Subcutaneous adipose tissue (tissue), 4 donors: Measurements from ENCODE around the gene SPRN. TPM values are rescaled to one million over a fixed set of nuclear protein-coding genes. Genes with fewer than 3 reads are reported as not detected.

Experiments used
- CTCF ChIP-seq: fragments of 450-650 bp; IDR thresholded peaks from one replicate; pipeline ENCODE4 v1.5.1; 2016; ENCODE audit warnings: low read depth, mild to moderate bottlenecking, control low read depth, antibody characterized with exemption, moderate library complexity
- total RNA-seq, 4 donors: library from RNA; depleted of rRNA; stranded (reverse); fragments of >200 nt; gene quantifications; one replicate each; pipeline ENCODE4 v1.1.0, GENCODE V29; 2016

SPRN gene
- total RNA-seq, 4 donors from 2014 or later, result not detected

DNA sequence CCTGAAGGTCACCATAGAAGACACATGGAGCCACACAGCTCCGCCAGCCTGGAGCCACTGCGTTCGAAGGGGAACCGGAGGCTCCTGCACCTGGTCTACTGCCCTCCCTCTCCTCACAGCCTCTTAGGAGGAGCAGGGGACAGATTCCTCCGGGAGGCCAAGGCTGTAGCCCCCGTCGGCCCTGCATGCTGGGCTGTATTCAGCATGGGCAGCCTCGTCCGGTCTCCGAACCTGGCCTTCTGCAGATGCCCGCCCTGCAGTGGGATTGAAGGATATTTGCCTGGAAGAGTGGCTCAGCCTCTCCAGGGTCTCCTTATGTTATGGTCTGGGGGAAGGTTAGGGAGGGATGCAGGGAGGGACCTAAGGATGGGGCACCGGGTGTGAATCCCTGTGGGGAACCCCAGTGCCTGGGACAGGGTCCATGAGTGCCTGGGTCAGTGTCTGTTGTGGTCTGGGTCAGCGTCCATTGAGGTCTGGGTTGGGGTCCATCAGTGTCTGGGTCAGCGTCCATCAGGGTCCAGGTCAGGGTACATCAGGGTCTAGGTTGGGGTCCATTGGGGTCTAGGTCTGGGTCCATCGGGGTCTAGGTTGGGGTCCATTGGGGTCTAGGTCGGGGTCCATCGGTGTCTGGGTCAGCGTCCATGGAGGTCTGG lies 16.3 kb upstream of the SPRN start:
- TF ChIP-seq CTCF, result no peak

DNA sequence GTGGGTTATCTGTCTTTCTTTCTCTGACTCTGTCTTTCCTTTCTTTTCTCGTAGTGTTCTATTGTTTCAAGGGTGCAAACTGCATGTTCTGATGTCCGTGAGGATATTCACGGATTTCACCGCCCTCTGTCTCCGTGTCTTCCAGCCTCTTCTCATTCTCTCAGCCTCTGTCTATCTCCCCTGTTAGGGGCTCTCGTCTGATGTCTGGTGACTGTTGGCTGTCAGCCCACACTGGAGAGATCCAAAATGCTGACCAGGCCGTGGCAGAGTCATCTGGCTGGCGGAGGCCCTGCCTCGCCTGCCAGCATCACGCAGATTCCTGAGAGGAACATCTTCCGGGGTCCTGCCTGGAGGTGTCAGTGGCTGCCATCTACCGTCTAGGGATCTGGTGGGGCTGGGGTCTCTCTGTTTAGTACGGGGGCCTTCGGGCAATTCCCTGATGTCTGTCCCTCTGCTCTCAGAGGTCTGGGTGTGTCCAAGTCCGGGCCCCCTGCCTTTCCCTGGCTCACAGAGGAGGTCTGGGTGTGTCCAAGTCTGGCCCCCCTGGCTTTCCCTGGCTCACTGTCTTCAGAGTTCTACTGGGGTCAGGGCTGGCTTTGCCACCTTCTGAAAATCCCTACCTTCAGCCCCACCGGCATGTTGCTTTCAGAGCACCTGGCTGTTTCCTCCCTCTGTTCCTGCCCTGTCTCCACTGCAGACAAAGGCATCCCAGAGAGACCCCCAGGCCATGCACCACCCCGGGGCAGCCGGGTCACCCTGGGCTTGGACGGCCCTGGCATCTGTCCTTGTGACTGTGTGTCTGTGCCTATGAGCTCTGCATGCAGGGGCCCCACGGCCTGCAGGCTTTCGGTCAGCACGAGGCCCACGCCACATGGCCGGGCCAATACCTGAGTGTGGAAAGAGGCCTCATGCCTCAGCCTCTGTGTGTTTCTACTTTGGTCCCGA lies 15.4 kb upstream of the SPRN start:
- TF ChIP-seq CTCF, result no peak

GRCh38 chr10:133438711-133439273 lies 14.4 kb upstream of the SPRN start:
- TF ChIP-seq CTCF, result no peak

- TF ChIP-seq CTCF, result no peak
Measured at GRCh38 chr10:133422807-133423771, 1.3 kb downstream of the SPRN start.

DNA sequence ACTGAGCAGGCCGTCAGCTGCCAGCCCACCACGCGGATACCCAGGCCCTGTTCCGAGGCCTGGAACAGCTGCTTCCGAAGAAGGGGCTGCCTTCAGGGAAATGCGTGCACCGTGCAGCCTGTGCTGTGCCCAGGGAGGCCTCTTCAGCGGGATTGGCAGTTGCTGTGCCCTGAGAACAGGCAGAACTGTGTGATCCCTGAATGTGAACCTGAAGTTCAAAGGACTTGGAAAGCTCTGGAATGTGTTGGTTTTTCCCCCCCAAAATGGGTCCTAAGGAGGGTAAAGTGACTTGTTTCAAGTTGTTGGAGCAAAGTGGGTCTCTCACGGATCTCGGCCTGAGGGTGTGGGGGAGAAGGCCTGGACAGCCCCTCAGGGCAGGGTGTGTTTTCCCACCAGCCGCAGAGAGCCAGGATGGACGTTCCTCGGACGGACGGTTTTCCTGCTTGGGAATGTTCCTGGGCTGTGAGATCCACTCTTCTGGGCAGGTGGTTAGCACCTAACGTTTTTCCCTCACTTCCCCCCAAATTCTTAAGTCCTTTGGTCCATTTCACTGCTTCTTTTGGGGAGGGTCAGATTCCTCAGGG lies 2.1 kb downstream of the SPRN start:
- no peak for TF ChIP-seq CTCF

- no peak for TF ChIP-seq CTCF
Measured at GRCh38 chr10:133421336-133422222, 2.8 kb downstream of the SPRN start.
